ENCODE results near the gene FSTL5.

FSTL5 gene

GRCh38 chr4:161856711-161857326 is 307.0 kb downstream of the FSTL5 start:
- TF ChIP-seq, protein P1, sequence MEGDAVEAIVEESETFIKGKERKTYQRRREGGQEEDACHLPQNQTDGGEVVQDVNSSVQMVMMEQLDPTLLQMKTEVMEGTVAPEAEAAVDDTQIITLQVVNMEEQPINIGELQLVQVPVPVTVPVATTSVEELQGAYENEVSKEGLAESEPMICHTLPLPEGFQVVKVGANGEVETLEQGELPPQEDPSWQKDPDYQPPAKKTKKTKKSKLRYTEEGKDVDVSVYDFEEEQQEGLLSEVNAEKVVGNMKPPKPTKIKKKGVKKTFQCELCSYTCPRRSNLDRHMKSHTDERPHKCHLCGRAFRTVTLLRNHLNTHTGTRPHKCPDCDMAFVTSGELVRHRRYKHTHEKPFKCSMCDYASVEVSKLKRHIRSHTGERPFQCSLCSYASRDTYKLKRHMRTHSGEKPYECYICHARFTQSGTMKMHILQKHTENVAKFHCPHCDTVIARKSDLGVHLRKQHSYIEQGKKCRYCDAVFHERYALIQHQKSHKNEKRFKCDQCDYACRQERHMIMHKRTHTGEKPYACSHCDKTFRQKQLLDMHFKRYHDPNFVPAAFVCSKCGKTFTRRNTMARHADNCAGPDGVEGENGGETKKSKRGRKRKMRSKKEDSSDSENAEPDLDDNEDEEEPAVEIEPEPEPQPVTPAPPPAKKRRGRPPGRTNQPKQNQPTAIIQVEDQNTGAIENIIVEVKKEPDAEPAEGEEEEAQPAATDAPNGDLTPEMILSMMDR (IDR thresholded peaks at IDR 0.05; ENCODE audit: extremely low read depth, missing control alignments), result no peak
- DNase-seq (ENCODE audit: low spot score), result no peak

- no peak for DNase-seq (ENCODE audit: low spot score)
- TF ChIP-seq, protein P1 (IDR thresholded peaks at IDR 0.05; ENCODE audit: extremely low read depth, missing control alignments), result no peak
Measured at GRCh38 chr4:161850631-161851030, 313.2 kb downstream of the FSTL5 start.

GRCh38 chr4:161841759-161842158 is 322.0 kb downstream of the FSTL5 start:
- DNase-seq (ENCODE audit: low spot score), result no peak
- TF ChIP-seq, protein P1 (IDR thresholded peaks at IDR 0.05; ENCODE audit: extremely low read depth, missing control alignments), result no peak

DNA sequence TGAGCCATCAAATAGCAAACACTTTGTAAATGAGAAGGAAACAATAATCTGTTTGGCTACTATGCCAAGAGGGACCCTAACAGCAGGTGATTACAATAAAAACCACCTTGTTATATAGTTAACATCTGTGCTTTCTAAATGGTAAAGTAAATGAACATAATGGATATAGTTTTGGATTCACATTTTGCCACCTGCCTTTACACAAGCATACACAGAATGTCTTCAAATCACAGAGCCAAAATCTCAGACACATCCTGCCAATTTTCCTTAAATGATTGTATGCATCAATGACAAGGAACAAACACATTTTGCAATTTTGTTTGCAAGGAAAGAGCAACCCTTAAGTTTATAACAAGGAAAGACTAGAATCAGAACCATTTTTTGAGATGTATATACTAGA is 334.2 kb downstream of the FSTL5 start:
- DNase-seq (ENCODE audit: low spot score), result no peak
- TF ChIP-seq, protein P1 (IDR thresholded peaks at IDR 0.05; ENCODE audit: extremely low read depth, missing control alignments), result no peak

- DNase-seq (ENCODE audit: low spot score), result peak; percentile 1
- TF ChIP-seq, protein P1 (IDR thresholded peaks at IDR 0.05; ENCODE audit: extremely low read depth, missing control alignments), result no peak
Measured at GRCh38 chr4:161828061-161828460, 335.7 kb downstream of the FSTL5 start.

- DNase-seq (ENCODE audit: low spot score), result no peak
- TF ChIP-seq, protein P1 (IDR thresholded peaks at IDR 0.05; ENCODE audit: extremely low read depth, missing control alignments), result no peak
Measured at GRCh38 chr4:161827013-161827412, 336.8 kb downstream of the FSTL5 start.

- TF ChIP-seq, protein P1 (IDR thresholded peaks at IDR 0.05; ENCODE audit: extremely low read depth, missing control alignments), result no peak
- DNase-seq (ENCODE audit: low spot score), result no peak
Measured at GRCh38 chr4:161823450-161823849, 340.4 kb downstream of the FSTL5 start.

Measured in GM20000 (cell line).